Transverse colon (tissue), 4 donors: ENCODE results near the gene OSBPL6. TPM values are rescaled to one million over a fixed set of nuclear protein-coding genes. Genes with fewer than 3 reads are reported as not detected.

Source experiments
- DNase-seq: peaks from one replicate; pipeline ENCODE4 v3.0.0-alpha.2; 2019
- H3K27ac ChIP-seq, 4 donors: fragments of 200-600 bp; sonication (generic); 2 replicates each; pipeline ENCODE4 v1.5.1; 2016 to 2018; ENCODE audit warnings: inconsistent platforms in 4 of 4
- H3K27me3 ChIP-seq: fragments of 200-600 bp; sonication (generic); 2 replicates; pipeline ENCODE4 v1.5.1; 2017; ENCODE audit warnings: inconsistent platforms
- H3K36me3 ChIP-seq, 4 donors: fragments of 200-600 bp; sonication (generic); 2 replicates each; pipeline ENCODE4 v1.5.1; 2017 to 2019; ENCODE audit warnings: inconsistent platforms in 4 of 4
- H3K4me1 ChIP-seq, 4 donors: fragments of 200-600 bp; sonication (generic); 2 replicates each; pipeline ENCODE4 v1.5.1; 2017 to 2020; ENCODE audit warnings: inconsistent platforms in 4 of 4
- H3K4me3 ChIP-seq, 4 donors: fragments of 200-600 bp; sonication (generic); 1 replicate in 1 of 4; 2 replicates in 3 of 4; pipeline versions ENCODE4 v1.5.1 to v1.6.1; 2017 to 2019; ENCODE audit warnings: inconsistent platforms in 4 of 4
- H3K9me3 ChIP-seq, 2 donors: fragments of 200-600 bp; sonication (generic); 2 replicates each; pipeline ENCODE4 v1.5.1; 2017 to 2019; ENCODE audit warnings: inconsistent platforms in 2 of 2
- EP300 ChIP-seq: sonication (generic); formaldehyde crosslinking; IDR thresholded peaks from one replicate; pipeline ENCODE4 v1.6.1; 2017; ENCODE audit warnings: antibody characterized with exemption, low read depth
- POLR2A ChIP-seq: fragments of 450-650 bp; IDR thresholded peaks from one replicate; pipeline ENCODE4 v1.6.1; 2016; ENCODE audit warnings: antibody characterized with exemption, mild to moderate bottlenecking, moderate library complexity
- POLR2AphosphoS5 ChIP-seq, 3 donors: sonication (generic); formaldehyde crosslinking; IDR thresholded peaks; one replicate each; pipeline ENCODE4 v1.6.1; 2016; ENCODE audit warnings: antibody characterized with exemption in 3 of 3
- WGBS, 2 donors: methylation state at CpG; one replicate each; pipeline ENCODE4 v1.1.5; 2018; ENCODE audit warnings: low coverage in 1 of 2; 5-methylcytosine and 5-hydroxymethylcytosine counted together
- in situ Hi-C, 4 donors: fragments of 200-750 bp; cut with MboI; loops; one replicate each; pipeline versions ENCODE4 v1.15.0 to v1.15.1; 2017; ENCODE audit warnings: low sequenced_read_pairs in 3 of 4, low pct_ligation_motif_present in 1 of 4, low pct_unique_long_range_greater_than_20kb in 1 of 4
- intact Hi-C: fragments of 100-400 bp; cut with DNase I; formaldehyde crosslinking; loops from one replicate; pipeline ENCODE4 v1.15.1; 2023; ENCODE audit warnings: low total_unique reads
- total RNA-seq, 4 donors: library from RNA; depleted of rRNA; stranded (reverse); fragments of >200 nt; gene quantifications; one replicate each; pipeline ENCODE4 v1.1.0, GENCODE V29; 2016
- TF ChIP-seq, protein P1 (sequence below), 5 experiments: fragments of 200-600 bp in 3 of 5; fragments of 450-650 bp in 2 of 5; sonication (generic) in 3 of 5; IDR thresholded peaks; 1 replicate in 2 of 5; 2 replicates in 3 of 5; pipeline ENCODE4 v1.5.1; 2016 to 2017; ENCODE audit warnings: antibody characterized with exemption in 5 of 5, inconsistent platforms in 3 of 5, mild to moderate bottlenecking in 2 of 5, moderate library complexity in 1 of 5

OSBPL6 gene
- total RNA-seq, 4 donors from 2014 or later, result 0.95 to 4.0 (median 2.5) TPM

DNA sequence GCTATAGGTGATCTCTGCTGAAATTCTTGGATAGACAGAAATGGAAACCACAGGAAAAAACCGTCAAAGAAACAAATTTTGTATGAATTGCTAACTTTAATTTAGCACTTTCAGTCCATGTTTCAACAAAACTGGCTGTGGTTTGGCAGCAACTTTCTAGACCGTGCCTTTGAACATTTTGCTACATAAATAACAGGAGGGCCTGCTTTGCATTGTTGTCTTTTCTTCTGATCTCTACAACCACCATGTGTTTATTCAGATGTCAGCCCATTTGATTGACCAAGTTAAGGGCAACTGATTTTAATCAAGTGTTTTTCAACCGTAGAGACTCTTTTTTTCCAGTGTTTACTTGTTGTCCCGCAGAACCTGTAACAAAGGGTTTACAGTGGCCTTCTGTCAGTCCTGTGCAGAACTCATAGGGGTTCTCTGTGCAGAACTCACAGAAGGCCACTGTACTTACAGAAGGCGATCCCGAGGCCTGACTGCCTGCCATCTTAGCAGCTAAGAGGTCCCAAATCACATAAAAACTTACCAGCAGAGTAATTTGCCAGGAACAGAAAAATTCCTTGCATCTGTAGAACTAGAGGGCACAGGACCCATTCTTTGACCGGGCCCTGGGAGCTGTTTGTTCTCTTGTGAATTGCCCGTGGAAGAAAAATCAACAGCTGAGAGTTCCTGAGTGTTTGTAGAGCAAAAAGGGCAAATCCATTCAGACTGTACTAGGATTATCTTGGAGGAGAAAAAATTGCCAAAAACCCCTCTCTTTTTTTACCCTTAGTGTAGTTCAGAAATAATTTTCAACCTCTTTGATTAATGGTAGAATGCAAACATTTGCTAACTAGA lies 136.1 kb downstream of the OSBPL6 start:
- no peaks in the 10 kb centered on the region for H3K36me3 ChIP-seq
- TF ChIP-seq EP300 (no peak), POLR2A (no peak), POLR2AphosphoS5 (IDR thresholded peaks at IDR 0.05) (no peak)
- TF ChIP-seq, protein P1, sequence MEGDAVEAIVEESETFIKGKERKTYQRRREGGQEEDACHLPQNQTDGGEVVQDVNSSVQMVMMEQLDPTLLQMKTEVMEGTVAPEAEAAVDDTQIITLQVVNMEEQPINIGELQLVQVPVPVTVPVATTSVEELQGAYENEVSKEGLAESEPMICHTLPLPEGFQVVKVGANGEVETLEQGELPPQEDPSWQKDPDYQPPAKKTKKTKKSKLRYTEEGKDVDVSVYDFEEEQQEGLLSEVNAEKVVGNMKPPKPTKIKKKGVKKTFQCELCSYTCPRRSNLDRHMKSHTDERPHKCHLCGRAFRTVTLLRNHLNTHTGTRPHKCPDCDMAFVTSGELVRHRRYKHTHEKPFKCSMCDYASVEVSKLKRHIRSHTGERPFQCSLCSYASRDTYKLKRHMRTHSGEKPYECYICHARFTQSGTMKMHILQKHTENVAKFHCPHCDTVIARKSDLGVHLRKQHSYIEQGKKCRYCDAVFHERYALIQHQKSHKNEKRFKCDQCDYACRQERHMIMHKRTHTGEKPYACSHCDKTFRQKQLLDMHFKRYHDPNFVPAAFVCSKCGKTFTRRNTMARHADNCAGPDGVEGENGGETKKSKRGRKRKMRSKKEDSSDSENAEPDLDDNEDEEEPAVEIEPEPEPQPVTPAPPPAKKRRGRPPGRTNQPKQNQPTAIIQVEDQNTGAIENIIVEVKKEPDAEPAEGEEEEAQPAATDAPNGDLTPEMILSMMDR (IDR thresholded peaks at IDR 0.05), result no peak
- DNase-seq, result no peak
- no peak overlapping the region for H3K4me3 ChIP-seq
- H3K4me1 ChIP-seq, result peaks cover 0 to 5% (median 0%) of the 10 kb centered on the region in 4 donors
- intact Hi-C loops, result no loop called here
- in situ Hi-C loops, result no loop called here
- no peaks in the 10 kb centered on the region for H3K9me3 ChIP-seq
- H3K27me3 ChIP-seq, result no peaks in the 10 kb centered on the region
- WGBS, 2 donors, result 76 to 84% methylated on average over 6 to 8 of the region's 8 CpGs
- H3K27ac ChIP-seq, result no peak overlapping the region

DNA sequence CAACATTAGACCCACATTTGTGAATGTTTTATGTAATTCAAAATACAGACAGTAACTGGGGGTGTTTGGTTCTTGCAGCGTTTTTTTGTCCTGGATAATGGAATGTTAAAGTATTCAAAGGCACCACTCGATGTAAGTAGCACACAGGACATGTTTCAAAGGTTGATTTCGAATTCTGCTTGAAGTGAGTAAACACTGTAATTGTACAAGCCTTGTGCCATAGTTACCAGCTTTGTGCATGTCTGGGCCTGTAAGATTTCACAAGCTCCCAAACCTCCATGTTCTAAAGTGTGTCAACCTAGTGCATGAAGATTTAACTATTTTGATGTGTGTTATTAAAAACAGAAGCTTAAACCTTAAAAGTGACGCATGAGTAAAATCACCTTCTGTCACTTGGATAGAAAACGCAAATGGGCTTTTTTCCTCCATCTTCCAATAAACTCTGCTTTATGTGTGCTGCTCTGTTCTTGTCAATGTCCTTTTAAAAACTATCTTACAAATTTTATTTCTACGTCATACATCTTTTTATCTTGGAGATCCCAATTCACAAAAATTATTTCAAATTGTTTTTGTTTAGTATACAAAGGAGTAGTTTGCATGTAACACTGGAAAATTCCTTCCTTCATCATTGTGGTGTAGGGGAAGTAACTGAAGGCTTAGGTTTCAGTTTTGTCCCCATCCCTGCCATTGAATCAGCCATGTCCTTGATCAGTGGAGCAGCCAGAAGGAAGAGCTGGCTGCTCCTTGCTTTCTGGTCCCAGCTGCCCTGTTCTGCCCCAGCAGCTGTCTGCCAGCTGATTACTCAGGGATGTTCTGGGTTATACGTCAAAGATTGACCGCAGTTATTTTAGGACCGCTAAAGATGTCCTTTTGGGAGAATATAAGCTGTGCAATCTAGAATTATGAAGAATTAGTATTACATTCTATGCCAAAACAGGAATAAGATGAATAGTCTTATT lies 137.4 kb downstream of the OSBPL6 start:
- in situ Hi-C loops, result no loop called here
- H3K27ac ChIP-seq, result no peak overlapping the region
- no peaks in the 10 kb centered on the region for H3K36me3 ChIP-seq
- peaks cover 0 to 5% (median 0%) of the 10 kb centered on the region in 4 donors for H3K4me1 ChIP-seq
- no peak for DNase-seq
- TF ChIP-seq, protein P1 (IDR thresholded peaks at IDR 0.05), result no peak
- no peak for TF ChIP-seq EP300
- no peak for TF ChIP-seq POLR2AphosphoS5 (IDR thresholded peaks at IDR 0.05)
- TF ChIP-seq POLR2A, result no peak
- no peaks in the 10 kb centered on the region for H3K9me3 ChIP-seq
- intact Hi-C loops, result no loop called here
- WGBS, 2 donors, result 83% methylated on average over 9 of the region's 9 CpGs
- no peak overlapping the region for H3K4me3 ChIP-seq
- no peaks in the 10 kb centered on the region for H3K27me3 ChIP-seq

DNA sequence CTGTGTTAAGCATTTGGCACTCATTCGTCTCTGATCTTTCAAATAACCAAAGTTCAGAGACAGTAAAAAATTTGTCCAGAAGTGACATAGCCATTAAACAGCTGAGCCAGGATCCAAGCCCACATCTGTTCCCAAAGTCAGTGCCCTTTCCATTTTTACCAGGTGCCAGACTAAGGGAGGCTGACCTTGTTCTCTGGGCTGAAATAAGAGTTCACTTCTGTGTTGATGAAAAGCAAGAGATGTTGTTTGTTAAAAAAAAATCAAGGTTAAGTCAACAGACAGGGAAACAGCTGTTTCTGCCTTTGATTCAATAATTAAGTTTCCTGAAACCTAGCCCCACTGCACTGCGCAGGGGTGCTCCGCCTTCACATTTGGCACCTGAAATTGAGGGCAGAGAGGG lies 139.5 kb downstream of the OSBPL6 start:
- Histone ChIP-seq H3K27me3 (no peaks in the 10 kb centered on the region), H3K4me3 (no peak overlapping the region), H3K4me1 (no peaks in the 10 kb centered on the region), H3K9me3 (no peaks in the 10 kb centered on the region), H3K27ac (no peak overlapping the region), H3K36me3 (no peaks in the 10 kb centered on the region)
- in situ Hi-C loops (no loop called here), intact Hi-C loops (no loop called here)
- DNase-seq, result no peak
- WGBS, 2 donors, result 54 to 56% methylated on average over 3 of the region's 3 CpGs
- TF ChIP-seq EP300 (no peak), POLR2AphosphoS5 (IDR thresholded peaks at IDR 0.05) (no peak), POLR2A (no peak)
- TF ChIP-seq, protein P1 (IDR thresholded peaks at IDR 0.05), result no peak

DNA sequence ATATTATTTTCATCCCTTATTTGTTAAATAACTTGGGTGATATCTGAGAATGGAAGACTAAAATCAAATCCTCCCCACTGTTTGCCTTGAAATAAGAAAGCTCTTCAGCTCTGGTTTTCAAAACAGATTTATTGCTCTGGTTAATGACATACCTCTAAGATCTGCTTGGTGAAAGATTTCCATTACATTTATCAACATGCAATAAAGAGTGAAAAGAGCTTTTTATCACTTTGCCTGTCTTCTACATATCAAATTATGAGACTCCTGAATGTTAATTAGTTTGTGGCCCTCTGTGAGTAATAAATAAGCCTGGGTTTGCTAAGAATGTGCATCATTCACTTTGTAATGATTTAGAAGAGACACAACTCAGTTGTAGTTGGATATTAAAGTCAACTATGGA lies 140.9 kb downstream of the OSBPL6 start:
- intact Hi-C loops (no loop called here), in situ Hi-C loops (no loop called here)
- DNase-seq, result no peak
- H3K27me3 ChIP-seq, result no peaks in the 10 kb centered on the region
- no peak overlapping the region for H3K27ac ChIP-seq
- no peaks in the 10 kb centered on the region for H3K9me3 ChIP-seq
- no peaks in the 10 kb centered on the region for H3K4me1 ChIP-seq
- no peak overlapping the region for H3K4me3 ChIP-seq
- no peak for TF ChIP-seq POLR2A
- TF ChIP-seq, protein P1 (IDR thresholded peaks at IDR 0.05), result no peak
- no peak for TF ChIP-seq EP300
- no peaks in the 10 kb centered on the region for H3K36me3 ChIP-seq
